Measurements from ENCODE around the gene SLC25A24. TPM values are rescaled to one million over a fixed set of nuclear protein-coding genes. Genes with fewer than 3 reads are reported as not detected.

SLC25A24 gene
- total and polyA plus RNA-seq, 4 donors, result 1.3 to 8.6 (median 3.0) TPM

DNA sequence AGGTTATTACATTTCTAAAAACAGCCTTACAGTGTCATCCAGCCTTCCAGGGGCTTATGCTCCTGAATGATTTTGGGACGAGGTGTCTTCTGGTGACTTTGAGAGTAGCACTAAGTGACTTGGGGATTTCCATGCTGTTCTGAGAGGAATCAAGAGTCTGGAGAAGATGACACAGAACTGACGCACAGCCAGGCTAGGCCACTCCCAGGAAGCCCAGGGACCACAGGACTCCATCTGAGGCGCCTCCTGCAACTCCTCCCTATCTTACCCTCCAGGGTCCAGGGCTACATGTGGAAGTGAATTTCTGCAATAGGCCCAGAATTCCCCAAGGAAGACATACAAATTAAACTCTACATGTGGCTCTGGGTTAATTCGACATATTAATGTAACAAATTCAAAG is 92.5 kb downstream of the SLC25A24 start:
- DNase-seq (ENCODE audit: low spot score), result no peak
- Histone ChIP-seq H3K4me1 (ENCODE audit: control insufficient read depth in 4 of 4, insufficient read depth in 4 of 4, low read length in 3 of 4) (no peaks in the 10 kb centered on the region), H3K27me3 (ENCODE audit: control insufficient read depth in 4 of 4, insufficient read depth in 4 of 4, low read length in 3 of 4) (no peaks in the 10 kb centered on the region), H3K9me3 (ENCODE audit: control insufficient read depth in 4 of 4, low read length in 3 of 4) (no peaks in the 10 kb centered on the region), H3K9ac (ENCODE audit: low read depth in 1 of 2, low read length in 2 of 2) (no peak overlapping the region), H3K4me3 (ENCODE audit: low read depth in 1 of 3, low read length in 3 of 3) (no peak overlapping the region), H3K36me3 (ENCODE audit: control insufficient read depth in 4 of 4, insufficient read depth in 3 of 4, low read depth in 1 of 4, low read length in 3 of 4) (no peaks in the 10 kb centered on the region), H3K27ac (ENCODE audit: low read depth in 1 of 2, low read length in 2 of 2) (no peak overlapping the region)
- no peak for TF ChIP-seq SP1 (IDR thresholded peaks at IDR 0.05)
- TF ChIP-seq, protein P1, sequence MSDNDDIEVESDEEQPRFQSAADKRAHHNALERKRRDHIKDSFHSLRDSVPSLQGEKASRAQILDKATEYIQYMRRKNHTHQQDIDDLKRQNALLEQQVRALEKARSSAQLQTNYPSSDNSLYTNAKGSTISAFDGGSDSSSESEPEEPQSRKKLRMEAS (IDR thresholded peaks at IDR 0.05), result no peak
- no peak for TF ChIP-seq JUND (IDR thresholded peaks at IDR 0.05)
- TF ChIP-seq, protein P2, sequence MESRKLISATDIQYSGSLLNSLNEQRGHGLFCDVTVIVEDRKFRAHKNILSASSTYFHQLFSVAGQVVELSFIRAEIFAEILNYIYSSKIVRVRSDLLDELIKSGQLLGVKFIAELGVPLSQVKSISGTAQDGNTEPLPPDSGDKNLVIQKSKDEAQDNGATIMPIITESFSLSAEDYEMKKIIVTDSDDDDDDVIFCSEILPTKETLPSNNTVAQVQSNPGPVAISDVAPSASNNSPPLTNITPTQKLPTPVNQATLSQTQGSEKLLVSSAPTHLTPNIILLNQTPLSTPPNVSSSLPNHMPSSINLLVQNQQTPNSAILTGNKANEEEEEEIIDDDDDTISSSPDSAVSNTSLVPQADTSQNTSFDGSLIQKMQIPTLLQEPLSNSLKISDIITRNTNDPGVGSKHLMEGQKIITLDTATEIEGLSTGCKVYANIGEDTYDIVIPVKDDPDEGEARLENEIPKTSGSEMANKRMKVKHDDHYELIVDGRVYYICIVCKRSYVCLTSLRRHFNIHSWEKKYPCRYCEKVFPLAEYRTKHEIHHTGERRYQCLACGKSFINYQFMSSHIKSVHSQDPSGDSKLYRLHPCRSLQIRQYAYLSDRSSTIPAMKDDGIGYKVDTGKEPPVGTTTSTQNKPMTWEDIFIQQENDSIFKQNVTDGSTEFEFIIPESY (IDR thresholded peaks at IDR 0.05), result no peak
- TF ChIP-seq RAD21 (IDR thresholded peaks at IDR 0.05), result no peak
- no peak for TF ChIP-seq CTCF (IDR thresholded peaks at IDR 0.05; ENCODE audit: low read depth, low read length, missing input control)
- no peak for TF ChIP-seq HNF4A (conservative IDR thresholded peaks at IDR 0.05)
- no peak for TF ChIP-seq REST (IDR thresholded peaks at IDR 0.05)
- TF ChIP-seq YY1 (IDR thresholded peaks at IDR 0.05), result no peak
- WGBS, result 57% methylated on average over 4 of the region's 4 CpGs

DNA sequence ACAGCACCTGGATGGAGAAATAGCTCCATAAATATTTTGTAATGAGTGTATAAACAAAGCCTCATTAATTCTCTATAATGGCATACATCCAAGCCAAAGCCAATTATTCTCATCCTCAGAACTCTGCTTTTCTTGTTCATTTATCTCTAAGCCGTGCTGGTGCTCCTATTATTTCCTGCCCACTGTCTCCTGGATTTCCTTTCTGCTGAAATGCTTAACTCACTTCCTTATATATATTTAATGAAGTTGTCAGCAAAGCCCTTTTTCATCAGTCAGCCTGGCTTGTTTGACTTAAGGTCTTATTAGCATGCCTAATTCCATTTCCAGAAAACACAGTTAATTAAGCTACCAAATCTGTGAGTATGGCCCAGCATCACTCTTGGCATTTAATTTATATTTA is 93.4 kb downstream of the SLC25A24 start:
- Histone ChIP-seq H3K27ac (ENCODE audit: low read depth in 1 of 2, low read length in 2 of 2) (no peak overlapping the region), H3K9ac (ENCODE audit: low read depth in 1 of 2, low read length in 2 of 2) (no peak overlapping the region), H3K9me3 (ENCODE audit: control insufficient read depth in 4 of 4, low read length in 3 of 4) (no peaks in the 10 kb centered on the region), H3K27me3 (ENCODE audit: control insufficient read depth in 4 of 4, insufficient read depth in 4 of 4, low read length in 3 of 4) (peaks cover 0 to 2% (median 0%) of the 10 kb centered on the region in 4 donors), H3K4me3 (ENCODE audit: low read depth in 1 of 3, low read length in 3 of 3) (no peak overlapping the region), H3K36me3 (ENCODE audit: control insufficient read depth in 4 of 4, insufficient read depth in 3 of 4, low read depth in 1 of 4, low read length in 3 of 4) (no peaks in the 10 kb centered on the region), H3K4me1 (ENCODE audit: control insufficient read depth in 4 of 4, insufficient read depth in 4 of 4, low read length in 3 of 4) (no peaks in the 10 kb centered on the region)
- 58% methylated on average over 1 of the region's 1 CpG for WGBS
- no peak for DNase-seq (ENCODE audit: low spot score)
- TF ChIP-seq TAF1 (conservative IDR thresholded peaks at IDR 0.05) (no peak), CTCF (IDR thresholded peaks at IDR 0.05; ENCODE audit: low read depth, low read length, missing input control) (no peak), NR2F2 (IDR thresholded peaks at IDR 0.05) (no peak), ATF3 (IDR thresholded peaks at IDR 0.05) (no peak), HNF4A (conservative IDR thresholded peaks at IDR 0.05) (no peak), YY1 (IDR thresholded peaks at IDR 0.05) (no peak), RAD21 (IDR thresholded peaks at IDR 0.05) (no peak), JUND (IDR thresholded peaks at IDR 0.05) (no peak), EGR1 (IDR thresholded peaks at IDR 0.05; ENCODE audit: low read depth in 2 of 2) (no peak), GABPA (IDR thresholded peaks at IDR 0.05 in 1 of 2, conservative IDR thresholded peaks at IDR 0.05 in 1 of 2) (no peak), SP1 (IDR thresholded peaks at IDR 0.05) (no peak), HNF4G (IDR thresholded peaks at IDR 0.05) (no peak)
- TF ChIP-seq, protein P2 (IDR thresholded peaks at IDR 0.05), result no peak

Measured in liver (tissue), 9 donors.